Astrocyte of the spinal cord (primary cell): ENCODE results near the gene DEPP1.

ENCODE experiments used
- DNase-seq: peaks from one replicate; pipeline ENCODE4 v3.0.0; 2011; ENCODE audit warnings: low read depth, low spot score
- H3K4me3 ChIP-seq: 2 replicates; pipeline ENCODE4 v1.5.1; 2011; ENCODE audit warnings: low read depth, mild to moderate bottlenecking, low read length, moderate library complexity
- CTCF ChIP-seq: IDR thresholded peaks from 2 replicates; pipeline ENCODE4 v1.5.1; 2012; ENCODE audit warnings: low read depth, mild to moderate bottlenecking, low read length, inconsistent platforms
- in situ Hi-C: cut with HindIII; loops from 2 replicates; pipeline ENCODE4 v1.10.0; 2017; ENCODE audit warnings: low sequenced_read_pairs

DEPP1 gene

GRCh38 chr10:44932517-44933450 is 45.8 kb downstream of the DEPP1 start:
- peak; percentile 99 for TF ChIP-seq CTCF
- DNase-seq = peak; percentile 74
- H3K4me3 ChIP-seq = no peak overlapping the region
- in situ Hi-C loops = no loop called here

- in situ Hi-C loops = no loop called here
- TF ChIP-seq CTCF = no peak
- no peak overlapping the region for H3K4me3 ChIP-seq
- DNase-seq = no peak
Observed at GRCh38 chr10:44931621-44932516, 46.7 kb downstream of the DEPP1 start.

- in situ Hi-C loops = no loop called here
- no peak for TF ChIP-seq CTCF
Observed at GRCh38 chr10:44930904-44931620, 47.5 kb downstream of the DEPP1 start.

GRCh38 chr10:44929356-44930255 is 49.0 kb downstream of the DEPP1 start:
- no peak overlapping the region for H3K4me3 ChIP-seq
- in situ Hi-C loops = no loop called here
- no peak for TF ChIP-seq CTCF
- no peak for DNase-seq

More at GRCh38 chr10:44930904-44931620, 47.5 kb downstream of the DEPP1 start:
- H3K4me3 ChIP-seq = no peak overlapping the region
- DNase-seq = no peak

GRCh38 chr10:44928462-44928861 is 50.1 kb downstream of the DEPP1 start:
- in situ Hi-C loops = no loop called here
- no peak for DNase-seq
- H3K4me3 ChIP-seq = no peak overlapping the region
- TF ChIP-seq CTCF = no peak
